GM12873 (cell line): ENCODE results near the gene C17orf114.

Experiments
- CTCF ChIP-seq: IDR thresholded peaks from 2 replicates; pipeline ENCODE4 v1.5.1; 2012; ENCODE audit warnings: low read depth, mild to moderate bottlenecking, moderate library complexity, low read length, control low read depth; ENCODE audit not compliant: insufficient read depth; ENCODE audit errors: missing control alignments

C17orf114 gene

GRCh38 chr17:4780325-4780955, 21.7 kb downstream of the C17orf114 start:
- TF ChIP-seq CTCF = no peak

GRCh38 chr17:4777969-4778760, 24.0 kb downstream of the C17orf114 start:
- TF ChIP-seq CTCF = no peak

- TF ChIP-seq CTCF = no peak
Observed at GRCh38 chr17:4772235-4772613, 29.9 kb downstream of the C17orf114 start.

GRCh38 chr17:4771519-4772234, 30.5 kb downstream of the C17orf114 start, which contains the start of gene TM4SF5:
TSS of gene TM4SF5 (plus strand) at chr17:4771886. CDS start at chr17:4771923, 37 bp downstream.
- TF ChIP-seq CTCF = no peak

GRCh38 chr17:4769628-4770027, 32.5 kb downstream of the C17orf114 start:
- TF ChIP-seq CTCF = no peak

- no peak for TF ChIP-seq CTCF
Observed at GRCh38 chr17:4768298-4768697, 33.8 kb downstream of the C17orf114 start.

GRCh38 chr17:4766723-4767122, 35.4 kb downstream of the C17orf114 start:
- TF ChIP-seq CTCF = no peak
